ENCODE results near the gene CYB561A3.

The CYB561A3 gene

GRCh38 chr11:61342207-61342803 lies 19.4 kb downstream of the CYB561A3 start:
- no peak for FAIRE-seq

GRCh38 chr11:61341706-61342105 lies 20.0 kb downstream of the CYB561A3 start:
- no peak for FAIRE-seq

- FAIRE-seq: no peak
These were observed 20.7 kb downstream of the CYB561A3 start for GRCh38 chr11:61340979-61341378.

- no peak for FAIRE-seq
These were observed 22.2 kb downstream of the CYB561A3 start for GRCh38 chr11:61339490-61339878.

GRCh38 chr11:61338783-61339489 lies 22.7 kb downstream of the CYB561A3 start:
- no peak for FAIRE-seq

- no peak for FAIRE-seq
These were observed 23.8 kb downstream of the CYB561A3 start for GRCh38 chr11:61337706-61338470.

- FAIRE-seq: no peak
These were observed 25.3 kb downstream of the CYB561A3 start for GRCh38 chr11:61336171-61336935.

- FAIRE-seq: no peak
These were observed 26.3 kb downstream of the CYB561A3 start for GRCh38 chr11:61335355-61335710.

GRCh38 chr11:61334434-61335354 lies 27.0 kb downstream of the CYB561A3 start:
- no peak for FAIRE-seq

- no peak for FAIRE-seq
These were observed 27.9 kb downstream of the CYB561A3 start for GRCh38 chr11:61333550-61334433.

GRCh38 chr11:61332797-61333549 lies 28.7 kb downstream of the CYB561A3 start, which contains the start of the genes DDB1 and TKFC:
TSS of gene DDB1 (minus strand) at chr11:61333105. CDS start at chr11:61332968, 137 bp downstream.
TSS of gene TKFC (plus strand) at chr11:61333228. CDS start at chr11:61334729, 1,501 bp downstream.
- no peak for FAIRE-seq

GRCh38 chr11:61332281-61332796 lies 29.3 kb downstream of the CYB561A3 start:
- FAIRE-seq: no peak

- FAIRE-seq: no peak
These were observed 30.0 kb downstream of the CYB561A3 start for GRCh38 chr11:61331651-61332050.

GRCh38 chr11:61329871-61330270 lies 31.8 kb downstream of the CYB561A3 start:
- no peak for FAIRE-seq

GRCh38 chr11:61328351-61328750 lies 33.3 kb downstream of the CYB561A3 start:
- FAIRE-seq: no peak

GRCh38 chr11:61327669-61328071 lies 34.0 kb downstream of the CYB561A3 start:
- FAIRE-seq: no peak

GRCh38 chr11:61325649-61326414 lies 35.9 kb downstream of the CYB561A3 start:
- FAIRE-seq: no peak

- no peak for FAIRE-seq
These were observed 46.4 kb downstream of the CYB561A3 start for GRCh38 chr11:61315260-61315659.

- no peak for FAIRE-seq
These were observed 50.9 kb downstream of the CYB561A3 start for GRCh38 chr11:61310749-61311148.

Data from A204.1 (cell line).